GM21717 (cell line): Measurements from ENCODE around the gene EXOC4.

Experiments used
- ATAC-seq: cut with Tn5 transposase; IDR thresholded peaks from one replicate; pipeline ENCODE4 v1.9.1; 2021; ENCODE audit warnings: mild to moderate bottlenecking, moderate library complexity; ENCODE audit not compliant: unreplicated experiment

The EXOC4 gene

GRCh38 chr7:133360201-133360600, 107.3 kb downstream of the EXOC4 start:
- no peak for ATAC-seq

GRCh38 chr7:133361806-133362205, 108.9 kb downstream of the EXOC4 start:
- ATAC-seq = no peak

- no peak for ATAC-seq
These were observed 112.2 kb downstream of the EXOC4 start for GRCh38 chr7:133364959-133365690.

- no peak for ATAC-seq
These were observed 113.0 kb downstream of the EXOC4 start for GRCh38 chr7:133365917-133366316.

GRCh38 chr7:133367561-133367960, 114.7 kb downstream of the EXOC4 start:
- ATAC-seq = no peak

- ATAC-seq = no peak
These were observed 116.3 kb downstream of the EXOC4 start for GRCh38 chr7:133369130-133369529.

GRCh38 chr7:133371616-133372015, 118.7 kb downstream of the EXOC4 start:
- ATAC-seq = no peak

- no peak for ATAC-seq
These were observed 119.5 kb downstream of the EXOC4 start for GRCh38 chr7:133372337-133372736.

GRCh38 chr7:133376514-133376913, 123.6 kb downstream of the EXOC4 start:
- ATAC-seq = no peak

GRCh38 chr7:133381965-133382364, 129.1 kb downstream of the EXOC4 start:
- no peak for ATAC-seq

GRCh38 chr7:133382775-133383559, 130.1 kb downstream of the EXOC4 start:
- no peak for ATAC-seq

GRCh38 chr7:133386205-133386604, 133.3 kb downstream of the EXOC4 start:
- ATAC-seq = no peak

- no peak for ATAC-seq
These were observed 136.8 kb downstream of the EXOC4 start for GRCh38 chr7:133389727-133390126.

GRCh38 chr7:133391206-133391605, 138.3 kb downstream of the EXOC4 start:
- no peak for ATAC-seq

- no peak for ATAC-seq
These were observed 141.5 kb downstream of the EXOC4 start for GRCh38 chr7:133394369-133394768.

- ATAC-seq = no peak
These were observed 142.7 kb downstream of the EXOC4 start for GRCh38 chr7:133395551-133395950.

GRCh38 chr7:133398506-133398905, 145.6 kb downstream of the EXOC4 start:
- ATAC-seq = no peak

GRCh38 chr7:133401225-133401624, 148.3 kb downstream of the EXOC4 start:
- ATAC-seq = no peak

- ATAC-seq = no peak
These were observed 155.3 kb downstream of the EXOC4 start for GRCh38 chr7:133408212-133408611.

- no peak for ATAC-seq
These were observed 156.5 kb downstream of the EXOC4 start for GRCh38 chr7:133409421-133409820.

GRCh38 chr7:133409966-133410365, 157.1 kb downstream of the EXOC4 start:
- no peak for ATAC-seq

GRCh38 chr7:133411395-133411794, 158.5 kb downstream of the EXOC4 start:
- ATAC-seq = no peak
